Fibroblast of lung (primary cell): ENCODE results near the gene KIAA1614. TPM values are rescaled to one million over a fixed set of nuclear protein-coding genes. Genes with fewer than 3 reads are reported as not detected.

ENCODE experiments used
- DNase-seq, 2 donors: peaks; one replicate each; pipeline versions ENCODE4 v3.0.0 to v3.0.0-alpha.2; 2010; ENCODE audit warnings: low read depth in 2 of 2
- H2AFZ ChIP-seq: 2 replicates; pipeline ENCODE4 v1.5.1; 2012; ENCODE audit warnings: low read length, control low read depth, inconsistent platforms
- H3K27ac ChIP-seq: 2 replicates; pipeline ENCODE4 v1.5.1; 2011; ENCODE audit warnings: low read length, control low read depth; ENCODE audit not compliant: insufficient read depth
- H3K27me3 ChIP-seq: 2 replicates; pipeline ENCODE4 v1.5.1; 2011; ENCODE audit warnings: mild to moderate bottlenecking, low read length; ENCODE audit not compliant: control insufficient read depth, insufficient read depth
- H3K36me3 ChIP-seq: 2 replicates; pipeline ENCODE4 v1.5.1; 2011; ENCODE audit warnings: low read length; ENCODE audit not compliant: control insufficient read depth, insufficient read depth
- H3K4me1 ChIP-seq: 2 replicates; pipeline ENCODE4 v1.5.1; 2011; ENCODE audit warnings: low read length; ENCODE audit not compliant: control insufficient read depth, insufficient read depth; ENCODE audit errors: extremely low read depth
- H3K4me2 ChIP-seq: 2 replicates; pipeline ENCODE4 v1.5.1; 2011; ENCODE audit warnings: low read length, control low read depth; ENCODE audit not compliant: insufficient read depth; ENCODE audit errors: extremely low read depth
- H3K4me3 ChIP-seq, 4 experiments: fragments of 200-600 bp in 1 of 4; sonication (generic) in 1 of 4; replicated peaks in 1 of 4; 2 replicates each; pipeline ENCODE4 v1.5.1; 2011 to 2016; ENCODE audit warnings: low read length in 4 of 4, low read depth in 3 of 4, mild to moderate bottlenecking in 3 of 4, control low read depth in 2 of 4, inconsistent platforms in 1 of 4, mixed read lengths in 1 of 4; ENCODE audit not compliant: insufficient read depth in 1 of 4; ENCODE audit errors: control extremely low read depth in 1 of 4
- H3K79me2 ChIP-seq: 2 replicates; pipeline ENCODE4 v1.5.1; 2012; ENCODE audit warnings: mild to moderate bottlenecking, low read length, inconsistent platforms; ENCODE audit not compliant: control insufficient read depth, insufficient read depth
- H3K9ac ChIP-seq: 2 replicates; pipeline ENCODE4 v1.5.1; 2011; ENCODE audit warnings: mild to moderate bottlenecking, low read length, control low read depth; ENCODE audit not compliant: insufficient read depth
- H3K9me3 ChIP-seq: 2 replicates; pipeline ENCODE4 v1.5.1; 2012; ENCODE audit warnings: low read depth, low read length; ENCODE audit not compliant: control insufficient read depth, insufficient read depth
- H4K20me1 ChIP-seq: 2 replicates; pipeline ENCODE4 v1.5.1; 2011; ENCODE audit warnings: low read length; ENCODE audit not compliant: control insufficient read depth, insufficient read depth; ENCODE audit errors: extremely low read depth
- EZH2 ChIP-seq: IDR thresholded peaks from 2 replicates; pipeline ENCODE4 v1.5.1; 2012; ENCODE audit warnings: low read length, control low read depth, mild to moderate bottlenecking; ENCODE audit errors: missing control alignments
- polyA plus RNA-seq, 2 donors: library from polyadenylated mRNA; depleted of rRNA in 1 of 2; stranded (reverse) in 1 of 2; unstranded in 1 of 2; fragments of >200 nt; gene quantifications; 2 replicates each; pipeline ENCODE4 v1.2.1, GENCODE V29; 2011 to 2012; ENCODE audit warnings: missing spikeins in 1 of 2
- total RNA-seq: library from RNA; depleted of rRNA; stranded (reverse); fragments of >200 nt; gene quantifications from 2 replicates; pipeline ENCODE4 v1.2.1, GENCODE V29; 2014
- TF ChIP-seq, protein P1 (sequence below), 2 donors: IDR thresholded peaks in 1 of 2; conservative IDR thresholded peaks in 1 of 2; 1 replicate in 1 of 2; 2 replicates in 1 of 2; pipeline ENCODE4 v1.5.1; 2011 to 2012; ENCODE audit warnings: low read length in 2 of 2, control low read depth in 1 of 2, inconsistent platforms in 1 of 2, low read depth in 1 of 2, mild to moderate bottlenecking in 1 of 2

KIAA1614 gene
- total and polyA plus RNA-seq, 2 donors (not counting 1 experiment from before 2014, with no cell fraction given): 3.0 to 8.1 TPM

DNA sequence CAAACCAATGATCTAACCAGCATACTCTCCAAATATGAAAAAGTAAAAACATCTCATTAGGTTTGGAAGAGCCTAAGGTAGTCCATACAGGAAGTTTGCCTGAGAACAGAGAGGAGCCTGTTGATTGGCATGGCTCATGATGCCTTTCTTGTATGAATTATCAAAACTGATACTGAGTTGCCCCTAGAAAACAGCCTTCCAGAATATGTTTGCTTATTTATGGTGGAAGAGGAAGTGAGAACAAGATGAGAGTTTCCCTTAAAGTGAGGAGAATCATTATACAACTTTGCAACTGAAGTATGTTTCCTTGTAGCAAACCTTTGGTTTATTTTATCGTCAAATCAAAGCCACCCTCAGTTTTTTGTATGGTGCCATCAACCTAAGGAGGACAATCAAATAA, 23.8 kb upstream of the KIAA1614 start:
- no peak overlapping the region for H3K27ac ChIP-seq

DNA sequence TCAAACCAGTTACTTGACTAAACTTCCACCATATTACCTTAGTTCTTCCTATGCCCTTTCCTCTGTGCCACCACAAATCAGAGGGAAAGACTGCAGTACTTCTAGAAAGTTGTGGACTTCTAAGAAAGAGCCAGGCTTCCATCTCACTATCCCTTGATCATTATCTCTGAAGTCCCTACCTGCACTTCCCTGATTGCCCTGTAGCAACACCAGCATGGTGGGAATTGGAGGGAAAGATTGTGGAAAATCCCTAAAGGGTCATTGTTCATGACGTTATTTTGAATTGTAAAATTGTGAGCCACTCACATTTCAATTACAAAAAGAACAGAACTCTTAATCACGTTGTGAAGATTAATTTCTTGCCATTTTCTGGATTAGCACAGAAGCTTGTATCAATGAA, 23.4 kb upstream of the KIAA1614 start:
- H2AFZ ChIP-seq: no peak overlapping the region
- no peak overlapping the region for H3K4me3 ChIP-seq
- no peaks in the 10 kb centered on the region for H3K36me3 ChIP-seq
- no peak for DNase-seq
- H3K4me1 ChIP-seq: no peaks in the 10 kb centered on the region
- H3K9me3 ChIP-seq: no peaks in the 10 kb centered on the region
- H3K79me2 ChIP-seq: no peaks in the 10 kb centered on the region
- H3K27ac ChIP-seq: no peak overlapping the region
- no peak overlapping the region for H3K4me2 ChIP-seq
- H3K9ac ChIP-seq: no peak overlapping the region
- H4K20me1 ChIP-seq: no peaks in the 10 kb centered on the region
- H3K27me3 ChIP-seq: no peaks in the 10 kb centered on the region
- TF ChIP-seq EZH2: no peak
- TF ChIP-seq, protein P1, sequence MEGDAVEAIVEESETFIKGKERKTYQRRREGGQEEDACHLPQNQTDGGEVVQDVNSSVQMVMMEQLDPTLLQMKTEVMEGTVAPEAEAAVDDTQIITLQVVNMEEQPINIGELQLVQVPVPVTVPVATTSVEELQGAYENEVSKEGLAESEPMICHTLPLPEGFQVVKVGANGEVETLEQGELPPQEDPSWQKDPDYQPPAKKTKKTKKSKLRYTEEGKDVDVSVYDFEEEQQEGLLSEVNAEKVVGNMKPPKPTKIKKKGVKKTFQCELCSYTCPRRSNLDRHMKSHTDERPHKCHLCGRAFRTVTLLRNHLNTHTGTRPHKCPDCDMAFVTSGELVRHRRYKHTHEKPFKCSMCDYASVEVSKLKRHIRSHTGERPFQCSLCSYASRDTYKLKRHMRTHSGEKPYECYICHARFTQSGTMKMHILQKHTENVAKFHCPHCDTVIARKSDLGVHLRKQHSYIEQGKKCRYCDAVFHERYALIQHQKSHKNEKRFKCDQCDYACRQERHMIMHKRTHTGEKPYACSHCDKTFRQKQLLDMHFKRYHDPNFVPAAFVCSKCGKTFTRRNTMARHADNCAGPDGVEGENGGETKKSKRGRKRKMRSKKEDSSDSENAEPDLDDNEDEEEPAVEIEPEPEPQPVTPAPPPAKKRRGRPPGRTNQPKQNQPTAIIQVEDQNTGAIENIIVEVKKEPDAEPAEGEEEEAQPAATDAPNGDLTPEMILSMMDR (conservative IDR thresholded peaks at IDR 0.05 in 1 of 2, IDR thresholded peaks at IDR 0.05 in 1 of 2; ENCODE audit: low read depth in 1 of 2, low read length in 2 of 2): no peak

More for the DNA sequence above, 23.8 kb upstream of the KIAA1614 start:
- no peaks in the 10 kb centered on the region for H3K36me3 ChIP-seq
- no peak overlapping the region for H2AFZ ChIP-seq
- H4K20me1 ChIP-seq: no peaks in the 10 kb centered on the region
- no peaks in the 10 kb centered on the region for H3K27me3 ChIP-seq
- no peak overlapping the region for H3K4me2 ChIP-seq
- no peak overlapping the region for H3K9ac ChIP-seq
- no peak for TF ChIP-seq EZH2
- TF ChIP-seq, protein P1 (conservative IDR thresholded peaks at IDR 0.05 in 1 of 2, IDR thresholded peaks at IDR 0.05 in 1 of 2; ENCODE audit: low read depth in 1 of 2, low read length in 2 of 2): no peak
- H3K4me1 ChIP-seq: no peaks in the 10 kb centered on the region
- no peak for DNase-seq
- no peak overlapping the region for H3K4me3 ChIP-seq
- no peaks in the 10 kb centered on the region for H3K79me2 ChIP-seq
- no peaks in the 10 kb centered on the region for H3K9me3 ChIP-seq

DNA sequence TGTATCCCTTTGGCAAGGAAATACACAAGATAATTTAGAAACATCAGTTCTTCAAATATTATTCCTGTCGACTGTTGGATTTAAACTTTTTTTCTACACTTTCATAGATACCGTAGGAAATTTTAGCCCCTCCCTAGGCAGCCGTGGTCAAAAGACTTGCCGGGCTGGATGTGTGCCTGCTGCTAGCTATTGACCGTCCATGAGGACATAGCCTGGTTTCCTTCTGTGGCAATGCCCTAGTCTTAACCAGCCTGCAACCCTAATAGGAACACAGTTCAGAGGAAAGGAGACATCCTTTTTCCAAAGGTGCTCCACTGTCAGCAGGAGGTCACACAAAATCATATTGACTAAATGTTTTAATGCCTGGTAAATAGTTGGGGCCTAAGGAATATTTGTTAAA, 20.4 kb upstream of the KIAA1614 start:
- Histone ChIP-seq H2AFZ (no peak overlapping the region), H4K20me1 (no peaks in the 10 kb centered on the region), H3K79me2 (no peaks in the 10 kb centered on the region), H3K27ac (no peak overlapping the region), H3K27me3 (no peaks in the 10 kb centered on the region), H3K9me3 (no peaks in the 10 kb centered on the region), H3K4me1 (no peaks in the 10 kb centered on the region), H3K9ac (no peak overlapping the region), H3K36me3 (no peaks in the 10 kb centered on the region), H3K4me2 (no peak overlapping the region), H3K4me3 (no peak overlapping the region)
- DNase-seq: no peak
- TF ChIP-seq, protein P1 (conservative IDR thresholded peaks at IDR 0.05 in 1 of 2, IDR thresholded peaks at IDR 0.05 in 1 of 2; ENCODE audit: low read depth in 1 of 2, low read length in 2 of 2): no peak
